HL-60 (cell line): ENCODE data around the gene TNFSF12.

ENCODE experiments used
- DNase-seq, 2 experiments: peaks; one replicate each; pipeline ENCODE4 v3.0.0-alpha.2; 2010 to 2020; ENCODE audit warnings: low read depth in 1 of 2, low spot score in 1 of 2
- H3K27ac ChIP-seq: fragments of 250-450 bp; sonication (Bioruptor Pico); replicated peaks from 2 replicates; pipeline ENCODE4 v1.5.1; 2020; ENCODE audit warnings: mild to moderate bottlenecking, moderate library complexity
- H3K27me3 ChIP-seq: fragments of 250-450 bp; sonication (Bioruptor Pico); 2 replicates; pipeline ENCODE4 v1.5.1; 2021; ENCODE audit warnings: mild to moderate bottlenecking, moderate library complexity; ENCODE audit not compliant: insufficient read depth, poor library complexity, severe bottlenecking
- H3K4me3 ChIP-seq: replicated peaks from 2 replicates; pipeline ENCODE4 v1.5.1; 2011; ENCODE audit warnings: mild to moderate bottlenecking, control low read depth, low read length; ENCODE audit not compliant: insufficient read depth
- GABPA ChIP-seq: IDR thresholded peaks from 2 replicates; pipeline ENCODE4 v1.6.1; 2012; ENCODE audit warnings: low read depth
- POLR2AphosphoS5 ChIP-seq: IDR thresholded peaks from 2 replicates; pipeline ENCODE4 v1.6.1; 2012; ENCODE audit warnings: low read depth
- SPI1 ChIP-seq: IDR thresholded peaks from 2 replicates; pipeline ENCODE4 v1.6.1; 2012; ENCODE audit warnings: low read depth, mild to moderate bottlenecking, borderline replicate concordance
- TF ChIP-seq, protein P1 (sequence below): IDR thresholded peaks from one replicate; pipeline ENCODE4 v1.5.1; 2011; ENCODE audit warnings: low read length, control low read depth, inconsistent platforms; ENCODE audit not compliant: insufficient read depth
- TF ChIP-seq, protein P2 (sequence below): IDR thresholded peaks from 2 replicates; pipeline ENCODE4 v1.6.1; 2012; ENCODE audit warnings: low read depth; ENCODE audit not compliant: insufficient replicate concordance

Gene TNFSF12

DNA sequence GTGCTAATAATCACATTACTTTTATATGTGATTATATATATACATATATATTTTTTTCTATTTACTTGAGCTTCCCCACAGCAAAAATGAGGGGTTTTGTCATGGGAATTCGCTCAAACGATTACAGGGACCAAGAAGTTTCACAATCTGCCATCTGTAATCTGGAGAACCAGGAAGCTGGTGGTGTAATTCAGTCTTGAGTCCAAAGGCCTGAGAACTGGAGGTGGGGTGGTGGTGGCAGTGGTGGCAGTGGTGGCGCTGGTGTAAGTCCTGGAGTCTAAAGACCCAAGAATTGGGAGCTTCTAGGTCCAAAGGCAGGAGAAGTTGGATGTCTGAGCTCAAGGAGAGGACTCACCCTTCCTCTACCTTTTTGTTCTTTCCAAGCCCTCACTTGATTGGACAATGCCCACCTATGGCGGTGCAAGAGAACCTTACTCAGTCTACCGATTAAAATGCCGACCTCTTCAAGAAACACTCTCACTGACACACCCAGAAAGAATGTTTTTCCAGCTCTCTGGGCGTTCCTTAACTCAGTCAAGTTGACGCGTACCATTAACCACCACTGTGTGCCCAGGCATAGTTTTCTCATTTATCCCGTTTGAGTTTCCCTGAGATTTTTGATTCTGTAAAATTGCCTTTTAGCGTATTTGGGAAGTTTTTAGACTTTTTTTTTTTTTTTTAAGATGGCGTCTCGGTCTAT is 32.8 kb upstream of the TNFSF12 start:
- H3K4me3 ChIP-seq = no peak overlapping the region
- H3K27me3 ChIP-seq = no peaks in the 10 kb centered on the region
- no peak overlapping the region for H3K27ac ChIP-seq
- TF ChIP-seq POLR2AphosphoS5 (no peak), SPI1 (no peak), GABPA (no peak)
- TF ChIP-seq, protein P1, sequence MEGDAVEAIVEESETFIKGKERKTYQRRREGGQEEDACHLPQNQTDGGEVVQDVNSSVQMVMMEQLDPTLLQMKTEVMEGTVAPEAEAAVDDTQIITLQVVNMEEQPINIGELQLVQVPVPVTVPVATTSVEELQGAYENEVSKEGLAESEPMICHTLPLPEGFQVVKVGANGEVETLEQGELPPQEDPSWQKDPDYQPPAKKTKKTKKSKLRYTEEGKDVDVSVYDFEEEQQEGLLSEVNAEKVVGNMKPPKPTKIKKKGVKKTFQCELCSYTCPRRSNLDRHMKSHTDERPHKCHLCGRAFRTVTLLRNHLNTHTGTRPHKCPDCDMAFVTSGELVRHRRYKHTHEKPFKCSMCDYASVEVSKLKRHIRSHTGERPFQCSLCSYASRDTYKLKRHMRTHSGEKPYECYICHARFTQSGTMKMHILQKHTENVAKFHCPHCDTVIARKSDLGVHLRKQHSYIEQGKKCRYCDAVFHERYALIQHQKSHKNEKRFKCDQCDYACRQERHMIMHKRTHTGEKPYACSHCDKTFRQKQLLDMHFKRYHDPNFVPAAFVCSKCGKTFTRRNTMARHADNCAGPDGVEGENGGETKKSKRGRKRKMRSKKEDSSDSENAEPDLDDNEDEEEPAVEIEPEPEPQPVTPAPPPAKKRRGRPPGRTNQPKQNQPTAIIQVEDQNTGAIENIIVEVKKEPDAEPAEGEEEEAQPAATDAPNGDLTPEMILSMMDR = no peak
- TF ChIP-seq, protein P2, sequence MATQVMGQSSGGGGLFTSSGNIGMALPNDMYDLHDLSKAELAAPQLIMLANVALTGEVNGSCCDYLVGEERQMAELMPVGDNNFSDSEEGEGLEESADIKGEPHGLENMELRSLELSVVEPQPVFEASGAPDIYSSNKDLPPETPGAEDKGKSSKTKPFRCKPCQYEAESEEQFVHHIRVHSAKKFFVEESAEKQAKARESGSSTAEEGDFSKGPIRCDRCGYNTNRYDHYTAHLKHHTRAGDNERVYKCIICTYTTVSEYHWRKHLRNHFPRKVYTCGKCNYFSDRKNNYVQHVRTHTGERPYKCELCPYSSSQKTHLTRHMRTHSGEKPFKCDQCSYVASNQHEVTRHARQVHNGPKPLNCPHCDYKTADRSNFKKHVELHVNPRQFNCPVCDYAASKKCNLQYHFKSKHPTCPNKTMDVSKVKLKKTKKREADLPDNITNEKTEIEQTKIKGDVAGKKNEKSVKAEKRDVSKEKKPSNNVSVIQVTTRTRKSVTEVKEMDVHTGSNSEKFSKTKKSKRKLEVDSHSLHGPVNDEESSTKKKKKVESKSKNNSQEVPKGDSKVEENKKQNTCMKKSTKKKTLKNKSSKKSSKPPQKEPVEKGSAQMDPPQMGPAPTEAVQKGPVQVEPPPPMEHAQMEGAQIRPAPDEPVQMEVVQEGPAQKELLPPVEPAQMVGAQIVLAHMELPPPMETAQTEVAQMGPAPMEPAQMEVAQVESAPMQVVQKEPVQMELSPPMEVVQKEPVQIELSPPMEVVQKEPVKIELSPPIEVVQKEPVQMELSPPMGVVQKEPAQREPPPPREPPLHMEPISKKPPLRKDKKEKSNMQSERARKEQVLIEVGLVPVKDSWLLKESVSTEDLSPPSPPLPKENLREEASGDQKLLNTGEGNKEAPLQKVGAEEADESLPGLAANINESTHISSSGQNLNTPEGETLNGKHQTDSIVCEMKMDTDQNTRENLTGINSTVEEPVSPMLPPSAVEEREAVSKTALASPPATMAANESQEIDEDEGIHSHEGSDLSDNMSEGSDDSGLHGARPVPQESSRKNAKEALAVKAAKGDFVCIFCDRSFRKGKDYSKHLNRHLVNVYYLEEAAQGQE = no peak
- peak in 1 of 2 experiments; percentile 34 for DNase-seq

DNA sequence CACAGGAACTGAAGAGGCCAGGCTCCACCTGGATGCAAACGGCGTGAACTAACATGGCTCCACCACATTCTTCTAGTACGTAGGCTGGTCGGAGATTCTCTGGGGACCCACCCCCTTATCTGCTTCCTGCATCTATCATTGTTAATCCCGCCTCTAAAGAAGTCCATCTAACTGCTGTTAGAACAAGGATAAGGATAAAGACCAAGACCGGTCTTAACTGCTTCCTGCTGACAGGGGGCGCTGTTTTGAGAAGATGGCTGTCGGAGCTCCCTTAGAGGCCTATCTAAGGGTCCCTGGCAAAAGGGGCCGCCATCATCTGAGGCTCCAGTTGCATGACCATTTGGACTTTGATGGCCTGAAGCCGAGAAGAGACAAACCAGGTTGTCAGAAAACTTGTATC is 25.8 kb upstream of the TNFSF12 start:
- no peak overlapping the region for H3K4me3 ChIP-seq
- peak in 1 of 2 experiments; percentile 14 for DNase-seq
- TF ChIP-seq SPI1 = no peak
- TF ChIP-seq, protein P2 = no peak
- no peak for TF ChIP-seq GABPA
- no peak overlapping the region for H3K27ac ChIP-seq
- no peaks in the 10 kb centered on the region for H3K27me3 ChIP-seq

DNA sequence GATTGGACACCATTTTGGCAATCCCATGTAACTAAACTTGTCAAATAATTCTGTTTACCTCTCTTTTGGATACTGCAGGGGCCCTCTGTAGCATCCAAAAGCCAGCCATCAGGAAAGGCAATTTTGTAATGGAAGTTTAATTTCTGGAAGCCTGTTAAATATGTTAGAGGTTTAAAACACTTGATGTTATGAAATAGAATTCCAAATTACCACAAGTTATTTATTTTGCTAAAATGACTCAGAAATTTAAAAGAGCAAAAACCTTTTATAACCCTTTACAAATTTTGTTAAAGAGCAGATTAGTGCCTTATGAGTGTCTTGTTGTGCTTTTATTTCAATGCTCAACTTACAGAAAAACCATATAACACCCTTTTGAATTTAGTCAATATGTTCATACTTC is 20.0 kb upstream of the TNFSF12 start:
- H3K4me3 ChIP-seq = no peak overlapping the region
- no peak overlapping the region for H3K27ac ChIP-seq
- H3K27me3 ChIP-seq = no peaks in the 10 kb centered on the region
- TF ChIP-seq POLR2AphosphoS5 (no peak), GABPA (no peak), SPI1 (no peak)
- TF ChIP-seq, protein P2 = no peak
- TF ChIP-seq, protein P1 = no peak
- no peak for DNase-seq
